ENCODE results near the gene MORN4.

Gene MORN4

DNA sequence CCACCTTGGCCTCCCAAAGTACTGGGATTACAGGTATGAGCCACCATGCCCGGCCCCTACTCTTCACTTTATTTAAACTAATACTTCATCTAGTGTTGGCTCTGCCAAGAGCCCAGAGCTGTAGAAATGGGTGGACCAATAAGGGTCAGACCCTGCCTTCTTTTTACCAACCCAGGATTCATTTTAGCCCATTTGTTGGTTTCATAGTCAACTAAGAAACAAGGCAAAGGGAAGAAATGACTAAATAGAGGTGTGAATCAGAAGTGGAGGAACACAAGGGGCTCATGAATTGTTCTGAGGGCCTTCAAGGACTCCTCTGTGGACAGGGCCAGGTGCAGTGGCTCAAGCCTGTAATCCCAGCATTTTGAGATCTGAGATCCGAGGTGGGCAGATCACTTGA, 59.6 kb downstream of the MORN4 start:
- no peak for DNase-seq (ENCODE audit: low read depth, low spot score)

GRCh38 chr10:97573021-97573420, 60.3 kb downstream of the MORN4 start:
- no peak for DNase-seq (ENCODE audit: low read depth, low spot score)

DNA sequence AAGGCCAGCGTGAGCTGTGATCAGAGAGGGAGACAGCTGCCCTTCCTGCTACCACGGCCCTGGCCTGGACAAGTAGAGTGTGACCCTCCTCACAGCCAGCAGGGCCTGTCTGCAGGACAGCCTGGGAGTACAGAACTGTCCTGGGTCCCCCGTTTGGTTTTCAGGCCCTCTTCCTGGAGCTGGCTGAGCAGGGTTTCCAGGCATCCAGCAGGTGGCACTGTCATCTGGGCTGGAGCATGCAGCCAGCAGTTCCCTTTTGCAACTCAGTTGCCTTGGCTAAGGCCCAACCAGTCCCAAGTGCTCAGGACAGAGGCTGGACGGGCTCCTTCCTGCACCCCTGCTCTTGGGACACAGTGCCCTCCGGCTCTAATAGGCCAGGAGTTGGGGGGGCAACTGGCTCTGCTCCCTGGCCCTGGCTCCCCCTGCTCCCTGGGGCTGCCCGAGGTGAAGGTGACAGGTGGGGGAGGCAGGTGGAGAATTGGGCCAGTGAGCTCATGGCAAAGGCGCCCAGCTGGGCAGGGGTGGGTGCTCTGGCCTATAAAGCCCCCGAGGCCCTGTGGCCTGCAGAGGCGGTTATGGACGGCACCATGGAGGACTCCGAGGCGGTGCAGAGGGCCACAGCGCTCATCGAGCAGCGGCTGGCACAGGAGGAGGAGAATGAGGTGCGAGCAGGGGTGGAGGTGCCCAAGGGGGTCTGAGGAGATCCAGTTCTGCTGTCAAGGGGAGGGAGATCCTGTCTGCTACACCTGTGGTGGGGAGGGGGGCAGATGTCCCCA, 60.9 kb downstream of the MORN4 start, which contains the start of gene ANKRD2:
ANKRD2 (plus strand) TSS at position 566 of the 776 bp plus-strand sequence; CDS start at position 576, 10 bp downstream.
- no peak for DNase-seq (ENCODE audit: low read depth, low spot score)

- DNase-seq (ENCODE audit: low read depth, low spot score): no peak
These were observed 61.7 kb downstream of the MORN4 start for GRCh38 chr10:97571622-97572021.

GRCh38 chr10:97570789-97571471, 62.4 kb downstream of the MORN4 start:
- no peak for DNase-seq (ENCODE audit: low read depth, low spot score)

DNA sequence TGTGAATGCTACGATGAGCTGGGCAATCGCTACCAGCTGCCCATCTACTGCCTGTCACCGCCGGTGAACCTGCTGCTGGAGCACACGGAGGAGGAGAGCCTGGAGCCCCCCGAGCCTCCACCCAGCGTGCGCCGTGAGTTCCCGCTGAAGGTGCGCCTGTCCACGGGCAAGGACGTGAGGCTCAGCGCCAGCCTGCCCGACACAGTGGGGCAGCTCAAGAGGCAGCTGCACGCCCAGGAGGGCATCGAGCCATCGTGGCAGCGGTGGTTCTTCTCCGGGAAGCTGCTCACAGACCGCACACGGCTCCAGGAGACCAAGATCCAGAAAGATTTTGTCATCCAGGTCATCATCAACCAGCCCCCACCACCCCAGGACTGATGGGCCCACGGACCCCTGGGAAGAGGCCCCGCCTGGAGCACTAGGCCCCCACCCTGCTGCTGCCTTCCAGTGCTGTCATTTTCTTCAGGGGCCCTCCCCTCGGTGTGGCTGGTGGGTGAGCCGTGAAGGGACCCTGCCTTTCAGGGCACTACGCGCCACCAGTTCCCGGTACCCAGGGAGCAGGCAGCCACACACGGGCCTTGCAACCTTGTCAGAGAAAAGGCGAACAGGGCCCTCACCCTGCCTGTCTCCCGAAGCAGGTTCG, 63.0 kb downstream of the MORN4 start:
- DNase-seq (ENCODE audit: low read depth, low spot score): no peak

GRCh38 chr10:97567891-97568290, 65.4 kb downstream of the MORN4 start:
- no peak for DNase-seq (ENCODE audit: low read depth, low spot score)

DNA sequence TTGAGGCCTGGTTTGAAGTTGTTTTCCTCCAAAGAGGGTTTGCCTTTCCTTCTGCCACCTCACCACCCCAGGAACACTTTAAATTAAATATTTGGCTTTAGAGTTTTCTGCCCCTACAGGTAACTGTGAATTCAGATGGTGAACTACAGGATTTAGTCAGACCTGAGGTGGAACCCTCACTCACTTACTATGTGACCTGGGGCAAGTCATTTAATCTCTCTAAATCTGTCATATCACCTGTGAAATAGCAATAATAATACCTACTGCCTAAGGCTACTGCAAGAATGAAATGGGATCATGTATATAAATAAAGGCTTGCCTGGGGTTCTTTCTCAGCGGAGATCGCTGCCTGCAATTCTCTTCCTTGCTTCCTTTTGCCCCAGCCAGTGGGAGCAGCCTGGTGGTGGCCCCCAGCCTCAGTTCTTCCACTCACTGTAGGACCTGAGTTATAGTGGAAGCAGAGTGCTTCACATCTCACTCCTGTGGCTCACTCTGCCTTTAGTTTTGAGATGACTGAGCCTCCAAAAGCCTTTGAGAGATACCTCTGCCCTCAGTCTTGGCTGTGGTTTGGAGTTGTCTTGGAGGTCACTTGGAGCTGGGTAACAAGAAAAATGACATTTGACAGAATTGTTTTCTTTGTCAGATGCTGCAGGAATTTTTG, 66.8 kb downstream of the MORN4 start:
- no peak for DNase-seq (ENCODE audit: low read depth, low spot score)

GRCh38 chr10:97564776-97565175, 68.5 kb downstream of the MORN4 start:
- DNase-seq (ENCODE audit: low read depth, low spot score): no peak
